Superior temporal gyrus (tissue), 1 donor: ENCODE data around the gene BMP8B.
"Not testable (repeated sequence)": the region's sequence is repeated elsewhere in the genome, so short reads cannot be mapped to it uniquely, and the experiment has no call there.

Source experiments
- DNase-seq: peaks from one replicate; pipeline ENCODE4 v3.0.0-alpha.2; 2016; ENCODE audit errors: extremely low spot score

The BMP8B gene

DNA sequence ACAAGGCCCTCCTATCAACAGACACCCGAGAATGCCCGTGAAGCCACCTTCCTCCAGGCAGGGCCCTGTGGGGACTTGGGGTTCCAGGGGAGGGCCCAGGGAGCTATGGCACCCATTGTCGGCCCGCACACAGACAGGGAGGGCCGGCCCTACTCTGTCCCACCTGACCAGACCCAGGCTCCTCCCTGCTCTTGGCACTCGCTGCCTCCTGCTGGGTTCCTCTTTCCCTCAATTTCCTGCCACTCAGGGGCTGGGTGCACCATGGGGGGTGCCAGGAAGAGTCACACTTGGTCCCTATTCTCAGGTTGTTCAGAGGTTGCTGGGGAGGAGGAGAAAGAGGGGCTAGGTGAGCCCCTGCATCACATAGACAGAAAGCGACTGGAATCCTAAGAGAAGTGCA, 9.5 kb downstream of the BMP8B start:
- DNase-seq: no peak

DNA sequence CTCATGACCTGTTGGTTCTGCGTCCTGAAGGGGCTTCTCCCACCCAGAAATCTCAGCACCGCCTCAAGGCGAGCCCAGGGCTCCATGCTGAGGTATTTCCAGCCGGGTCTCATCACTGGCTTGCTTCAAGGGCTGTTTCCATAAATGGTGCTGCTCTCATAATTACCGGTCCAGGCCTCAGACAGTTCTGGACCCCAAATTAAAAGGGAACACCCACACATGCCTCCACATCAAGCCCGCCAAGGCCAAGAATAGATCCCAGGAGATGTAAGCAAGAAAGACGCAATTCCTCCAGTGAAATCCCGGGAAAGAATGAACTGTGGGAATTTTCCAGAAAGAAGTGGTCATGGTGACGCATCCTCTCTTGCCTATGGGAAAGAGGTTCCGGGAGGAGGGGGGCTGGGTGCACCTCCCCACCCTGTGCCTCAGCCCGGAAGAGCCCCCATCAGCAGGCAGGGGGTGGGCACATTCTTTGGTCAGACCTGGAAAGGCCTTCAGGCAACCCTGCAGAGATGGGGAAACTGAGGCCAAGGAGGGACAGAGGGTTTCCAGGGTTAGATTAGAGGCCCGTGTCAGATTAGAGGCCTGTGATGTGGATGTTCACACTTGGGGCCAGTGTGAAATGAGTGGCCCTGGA, 10.1 kb downstream of the BMP8B start:
- not testable (repeated sequence) for DNase-seq

DNA sequence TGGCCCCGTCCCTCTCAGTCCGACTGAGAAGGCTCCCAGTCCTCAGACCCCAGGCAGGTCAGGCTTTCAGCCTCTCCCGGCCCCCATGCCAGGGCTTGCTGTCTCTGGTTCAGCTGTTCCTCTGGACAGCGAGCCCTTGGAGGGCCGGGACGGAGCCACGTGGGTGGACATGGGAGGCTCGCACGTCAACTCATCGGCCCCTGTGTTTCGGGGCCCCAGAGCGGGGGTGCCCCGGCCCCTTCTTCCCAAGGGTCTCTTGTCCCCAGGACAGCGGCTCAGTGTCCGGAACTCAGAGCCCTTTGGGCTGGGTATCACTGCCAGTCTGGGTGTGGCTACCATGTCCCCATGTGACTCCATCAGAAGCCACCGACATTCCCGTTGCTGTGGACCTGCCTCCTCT, 10.8 kb downstream of the BMP8B start:
- not testable (repeated sequence) for DNase-seq

DNA sequence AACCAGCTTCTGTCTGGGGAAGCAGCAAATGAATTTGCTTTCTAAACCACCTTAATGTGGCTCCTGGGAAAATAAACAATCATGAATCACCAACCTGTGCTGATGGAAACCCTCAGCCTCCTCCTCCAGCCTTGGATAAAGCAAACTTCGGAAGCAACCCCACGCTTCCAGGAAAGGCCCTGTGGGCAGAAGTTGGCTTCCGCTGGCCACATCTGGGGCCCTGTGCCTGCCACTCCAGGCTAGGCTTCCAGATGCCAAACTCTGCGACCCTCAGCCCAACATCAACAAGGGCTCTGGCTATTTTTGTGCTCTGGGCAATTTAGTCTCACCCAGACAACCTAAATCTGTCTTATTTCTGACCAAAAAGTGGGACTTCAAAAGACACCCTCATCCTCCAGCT, 11.4 kb downstream of the BMP8B start:
- DNase-seq: no peak

DNA sequence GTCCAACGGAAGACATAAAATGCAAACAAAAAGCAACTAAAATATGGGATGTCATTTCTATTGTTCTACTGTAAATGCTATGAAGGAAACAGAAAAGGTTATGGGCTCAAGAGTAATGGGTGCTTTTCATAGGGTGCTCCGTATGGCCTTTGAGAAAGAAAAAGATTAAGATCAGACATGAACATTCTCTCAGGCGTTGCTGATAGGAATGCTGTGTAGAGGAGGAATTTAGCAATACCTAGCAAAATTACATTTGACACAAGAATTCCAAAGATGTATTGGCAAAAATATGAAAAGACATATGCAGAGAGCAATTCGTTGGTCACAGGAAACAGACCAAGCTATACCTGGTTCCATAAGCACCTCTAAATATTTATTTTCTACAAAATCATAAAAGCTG, 11.8 kb downstream of the BMP8B start:
- DNase-seq: no peak

DNA sequence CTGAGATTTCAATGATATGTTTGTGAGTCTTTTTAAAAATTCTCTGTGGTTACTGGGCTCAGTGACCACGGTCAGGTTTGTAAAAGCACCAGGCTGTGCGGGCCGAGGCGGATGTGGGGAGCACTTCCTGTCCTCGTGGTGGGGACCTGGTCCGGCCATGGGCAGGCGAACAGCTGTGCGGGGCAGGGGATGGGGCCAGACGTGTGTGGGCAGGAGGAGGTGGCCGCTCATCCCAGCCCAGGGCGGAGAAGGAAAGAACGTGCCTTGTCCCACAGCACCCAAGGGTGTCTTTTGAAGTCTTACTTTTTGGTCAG, 12.3 kb downstream of the BMP8B start:
- no peak for DNase-seq

DNA sequence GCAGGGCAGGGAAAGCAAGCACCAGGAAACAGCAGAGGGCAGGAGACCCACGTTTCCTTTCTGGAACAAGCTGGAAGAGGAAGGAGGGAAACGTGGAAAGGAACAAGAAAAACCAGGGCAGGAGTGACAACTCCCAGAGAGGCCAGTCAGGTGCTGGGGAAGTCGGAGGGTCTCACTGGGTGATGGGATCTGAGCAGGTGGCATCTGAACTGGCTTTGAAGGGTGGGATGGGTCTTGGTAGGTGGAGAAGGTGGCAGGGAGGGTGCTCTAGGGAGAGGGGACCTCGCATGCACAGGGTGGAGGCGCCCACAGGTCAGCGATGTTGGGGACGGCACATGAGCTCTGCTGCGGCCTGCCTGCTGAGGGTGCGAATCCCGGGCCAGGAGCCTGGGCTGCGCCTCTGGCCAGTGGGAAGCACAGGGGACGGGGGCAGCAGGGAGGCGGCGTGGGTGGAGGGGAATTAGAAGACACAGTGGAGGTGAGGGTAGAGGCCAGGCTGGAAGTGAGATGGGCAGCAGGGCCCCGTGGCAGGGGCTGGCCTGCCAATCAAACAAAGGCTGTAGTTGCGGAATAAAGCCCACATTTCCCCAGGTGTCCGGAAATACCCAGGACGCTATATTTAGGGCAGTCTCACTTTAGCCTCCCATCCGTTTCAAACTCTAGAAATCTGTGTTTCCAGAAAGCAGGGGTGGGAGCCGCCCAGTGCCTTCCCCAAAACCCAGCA, 12.8 kb downstream of the BMP8B start:
- DNase-seq: not testable (repeated sequence)

DNA sequence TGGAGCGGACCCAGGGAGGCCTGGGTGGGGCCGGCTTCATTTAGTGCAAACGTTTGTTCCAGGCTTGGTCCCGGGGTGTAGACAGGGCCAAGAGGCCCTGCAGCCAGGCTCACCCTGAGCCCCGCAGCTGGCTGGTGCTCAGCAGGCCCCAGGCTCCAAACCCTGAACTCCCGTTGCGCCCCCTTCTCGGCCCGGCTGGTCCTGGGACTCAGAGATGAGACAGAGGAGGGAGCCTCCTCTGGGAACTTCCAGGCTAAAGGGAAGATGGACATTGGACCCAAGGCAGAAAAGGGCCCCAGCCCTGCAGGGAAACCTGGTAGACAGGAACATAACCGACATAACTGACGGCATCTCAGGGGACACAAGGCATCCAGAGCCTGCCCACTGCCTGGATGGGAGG, 13.5 kb downstream of the BMP8B start:
- not testable (repeated sequence) for DNase-seq

DNA sequence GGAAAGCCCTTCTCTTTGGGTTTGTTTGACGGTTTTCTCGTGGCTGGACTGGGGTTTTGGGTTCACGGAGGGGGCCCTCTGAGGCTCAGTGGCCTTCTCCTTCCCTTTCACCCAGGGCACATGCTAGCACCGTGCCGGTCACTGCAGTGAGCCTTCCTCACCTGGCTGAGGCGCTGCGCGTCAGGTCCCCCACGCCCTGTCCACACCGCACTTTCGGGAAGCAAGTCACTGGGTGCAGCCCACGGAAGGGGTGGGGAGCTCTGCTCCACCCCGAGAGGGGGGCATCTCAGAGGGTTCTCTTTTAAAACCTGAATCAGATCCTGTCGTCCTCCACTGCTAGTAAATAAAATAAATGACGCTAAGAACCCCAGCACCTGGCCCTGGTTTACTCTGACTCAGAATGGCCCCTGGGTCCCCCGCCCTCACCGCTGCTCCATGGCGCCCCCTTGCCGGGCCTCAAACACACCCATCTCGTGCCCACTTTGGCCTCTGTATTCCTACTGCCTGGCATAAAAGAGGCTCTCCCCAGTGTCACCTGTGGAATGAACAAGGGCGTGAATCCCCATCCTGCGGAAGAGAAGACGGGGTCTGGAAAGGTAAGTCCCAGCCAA, 15.2 kb downstream of the BMP8B start:
- not testable (repeated sequence) for DNase-seq

DNA sequence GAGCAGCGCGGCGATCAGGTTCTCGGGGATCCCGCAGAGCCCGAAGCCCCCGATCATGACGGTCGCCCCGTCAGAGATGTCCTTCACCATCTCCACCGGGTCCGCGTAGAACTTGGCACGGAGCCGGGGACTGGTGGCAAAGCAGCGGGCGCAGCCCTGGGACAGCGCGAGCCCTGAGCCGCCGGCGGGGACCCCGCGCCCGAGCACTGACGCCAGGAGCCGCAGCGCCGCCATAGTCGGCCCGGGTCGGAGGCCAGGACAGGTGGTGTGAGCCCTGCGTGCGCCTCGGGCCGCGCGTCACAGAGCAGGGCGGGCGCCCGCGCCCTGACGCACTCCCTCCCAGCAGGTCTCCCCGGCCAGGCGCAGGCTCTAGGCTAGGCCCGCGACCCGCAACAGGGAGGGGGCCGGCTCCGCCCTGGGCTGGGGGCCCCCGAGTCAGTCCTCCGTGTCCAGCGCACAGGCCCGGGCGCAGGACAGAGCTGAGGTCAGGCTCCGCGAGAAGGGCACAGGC, 17.6 kb downstream of the BMP8B start, which contains the start of gene OXCT2:
TSS of gene OXCT2 (minus strand) at position 327 of the 511 bp plus-strand sequence. CDS start at position 234, 93 bp downstream.
- not testable (repeated sequence) for DNase-seq

DNA sequence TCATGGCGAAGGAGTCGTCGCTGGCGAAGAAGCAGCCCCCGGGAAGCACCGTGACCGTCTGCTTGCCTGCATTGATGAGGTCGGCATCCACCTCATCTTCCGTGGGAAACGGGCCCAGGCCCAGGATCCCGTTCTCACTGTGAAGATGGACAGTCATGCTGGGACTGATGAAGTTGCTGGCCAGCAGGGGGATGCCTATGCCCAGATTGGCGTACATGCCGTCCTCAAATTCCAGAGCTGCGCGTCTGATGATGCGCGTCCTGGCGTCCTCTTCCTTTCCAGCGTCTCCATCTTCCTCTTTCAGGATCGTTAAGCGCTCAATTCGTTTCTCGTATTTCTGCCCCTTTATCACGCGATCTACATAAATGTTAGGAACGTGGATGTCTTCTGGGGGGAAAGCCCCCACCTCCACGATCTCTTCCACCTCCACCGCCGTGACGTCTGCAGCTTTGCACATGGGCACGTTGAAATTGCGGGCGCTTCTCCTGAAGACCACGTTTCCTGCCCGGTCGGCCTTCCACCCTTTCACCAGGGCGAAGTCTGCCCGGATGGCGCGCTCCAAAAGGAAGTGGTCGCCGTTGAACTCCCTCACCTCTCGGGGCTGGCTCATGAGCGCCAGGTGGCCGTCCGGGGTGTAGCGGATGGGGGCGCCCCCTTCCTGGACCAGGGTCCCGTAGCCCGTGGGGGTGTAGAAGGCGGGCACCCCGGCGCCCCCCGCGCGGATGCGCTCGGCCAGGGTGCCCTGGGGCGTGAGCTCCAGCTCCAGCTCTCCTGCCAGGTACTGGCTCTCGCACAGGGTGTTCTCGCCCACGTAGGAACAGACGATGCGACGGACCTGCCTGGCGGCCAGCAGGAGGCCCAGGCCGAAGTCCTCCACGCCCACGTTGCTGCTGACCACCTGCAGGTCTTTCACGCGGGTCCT, 18.3 kb downstream of the BMP8B start:
- DNase-seq: not testable (repeated sequence)

DNA sequence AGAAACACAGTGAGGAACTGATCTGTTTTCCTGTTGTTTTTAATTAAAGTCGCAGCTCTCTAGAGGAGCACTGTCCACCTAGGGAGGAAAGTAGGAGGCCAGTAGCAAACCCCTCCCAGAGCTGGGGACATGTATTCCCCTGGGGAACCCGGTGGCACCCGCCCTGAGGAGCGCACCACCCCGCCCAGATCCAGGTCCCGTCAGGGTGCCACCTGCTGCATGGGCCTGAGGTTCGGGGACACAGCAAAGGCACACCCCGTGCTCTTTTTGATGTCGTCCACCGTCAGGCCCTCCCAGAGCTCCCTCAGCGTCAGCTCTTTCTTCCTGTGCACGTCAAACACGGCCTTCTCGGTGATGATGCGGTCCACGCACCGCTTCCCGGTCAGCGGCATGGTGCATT, 19.2 kb downstream of the BMP8B start:
- DNase-seq: not testable (repeated sequence)

DNA sequence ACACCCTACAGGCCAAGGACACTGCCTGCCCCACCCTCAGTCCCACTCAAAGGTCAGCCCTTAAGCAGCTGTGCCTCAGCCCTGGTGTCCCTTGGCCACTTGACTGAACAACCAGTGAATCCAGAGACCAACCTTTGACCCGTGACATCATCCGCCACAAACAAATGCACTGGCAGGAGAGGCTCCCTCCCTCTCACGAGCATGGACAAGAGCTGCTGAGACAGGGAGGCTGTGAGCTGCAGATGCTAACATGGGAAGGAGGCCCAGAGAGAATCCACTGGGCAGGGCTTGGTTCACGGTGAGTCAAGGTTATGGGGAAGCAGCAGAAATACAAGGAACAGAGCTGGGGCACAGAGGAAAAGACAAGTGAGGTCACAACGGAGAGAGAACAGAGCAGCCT, 22.2 kb downstream of the BMP8B start:
- not testable (repeated sequence) for DNase-seq

DNA sequence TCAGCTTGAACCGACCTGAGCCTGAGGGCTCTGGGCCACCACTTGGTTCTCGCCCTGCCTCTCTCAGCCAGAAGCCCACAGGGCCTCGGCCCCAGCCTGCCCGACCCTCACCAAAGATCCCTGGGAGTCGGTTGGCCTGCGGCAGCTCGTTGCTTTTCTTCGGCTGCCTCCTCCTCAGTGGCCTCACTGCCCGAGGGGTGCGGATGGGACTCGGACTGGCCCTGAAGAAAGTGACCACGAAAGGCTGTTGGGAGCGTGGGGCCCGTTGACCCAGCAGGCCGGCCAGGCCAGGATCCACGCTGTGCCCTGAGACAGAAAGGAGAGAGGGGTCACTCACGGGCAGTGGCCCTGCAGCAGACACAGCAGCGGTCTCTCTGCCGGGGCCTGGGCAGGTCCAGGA, 24.2 kb downstream of the BMP8B start:
- not testable (repeated sequence) for DNase-seq

DNA sequence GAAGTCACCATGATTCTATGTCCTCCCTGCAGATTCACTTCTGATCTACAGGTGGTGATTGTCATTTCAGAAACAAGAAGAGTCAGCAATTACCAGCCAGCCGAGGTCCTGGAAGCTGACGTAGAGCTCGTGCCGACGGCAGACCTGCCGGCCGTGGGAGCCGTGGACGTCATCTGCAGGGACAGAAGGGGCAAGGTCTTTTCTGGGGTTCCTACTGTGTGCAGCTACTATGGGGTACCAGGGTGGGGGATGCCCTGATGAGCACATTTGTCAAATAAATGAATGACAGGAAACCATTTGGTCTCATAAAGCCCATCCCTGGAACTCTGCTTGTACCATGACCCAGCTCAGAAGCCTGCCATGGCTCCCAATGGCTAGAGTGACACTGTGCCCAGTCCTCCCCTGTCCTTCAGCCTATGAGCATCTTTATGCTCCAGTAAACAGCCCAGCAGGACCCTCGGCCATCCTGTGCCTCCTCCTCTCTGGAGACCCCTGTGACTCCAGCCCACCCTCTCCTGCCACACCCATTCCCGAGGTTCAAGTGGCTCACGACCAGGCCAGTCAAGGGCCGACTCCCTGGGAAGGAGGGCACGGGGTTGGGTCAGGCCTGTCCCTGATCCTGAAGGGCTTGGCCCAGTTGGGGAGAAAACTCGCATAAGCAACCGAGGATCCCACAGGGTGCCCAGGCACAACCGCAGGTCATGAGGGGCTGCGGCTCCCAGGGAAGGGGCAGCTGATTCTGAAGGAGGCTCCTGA, 24.9 kb downstream of the BMP8B start:
- not testable (repeated sequence) for DNase-seq

DNA sequence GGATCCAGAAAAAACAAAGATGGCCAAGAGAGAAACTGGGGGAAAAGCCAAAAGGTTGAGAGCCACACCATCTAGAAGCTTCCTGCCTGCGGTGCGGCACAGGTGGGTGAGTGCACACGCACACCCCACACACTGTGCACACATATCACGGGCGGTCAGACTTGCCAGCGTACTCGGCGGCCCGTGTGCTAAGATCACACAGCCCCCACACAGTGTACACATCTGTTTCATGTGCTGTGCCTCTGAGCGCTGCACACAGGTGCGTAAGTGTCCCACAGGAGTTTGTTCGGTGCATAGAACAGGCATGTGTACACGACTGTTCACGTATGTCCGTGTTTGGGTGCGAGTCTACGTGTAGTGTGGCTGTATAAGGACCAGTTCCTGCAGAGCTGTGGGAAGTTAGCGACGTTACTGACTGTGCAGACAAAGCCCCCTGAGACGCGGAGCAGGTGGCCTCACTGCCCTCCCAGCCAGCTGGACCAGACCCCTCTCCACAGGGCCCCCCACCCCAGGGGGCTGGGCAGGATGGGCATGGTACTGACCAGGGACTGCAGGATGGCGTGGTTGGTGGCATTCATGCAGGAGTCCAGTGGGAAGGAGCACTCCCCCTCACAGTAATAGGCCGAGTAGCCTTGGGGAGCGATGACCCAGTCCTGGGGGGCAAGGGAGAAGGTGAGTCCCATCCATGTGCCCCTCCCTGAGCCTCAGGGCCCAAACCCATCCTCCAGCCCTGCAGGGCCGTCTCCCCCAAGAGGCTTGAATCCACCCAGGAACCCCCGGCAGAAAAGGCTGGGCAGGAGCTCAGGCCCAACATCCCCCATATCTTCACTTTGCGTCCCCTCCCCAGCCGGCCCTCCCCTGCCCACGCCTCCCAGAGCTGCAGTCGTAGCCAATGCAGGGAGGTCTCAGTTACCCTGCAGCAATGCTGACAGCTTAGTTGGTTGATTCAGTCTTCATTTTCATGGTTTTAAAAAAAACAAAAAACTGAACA, 25.8 kb downstream of the BMP8B start:
- no peak for DNase-seq

DNA sequence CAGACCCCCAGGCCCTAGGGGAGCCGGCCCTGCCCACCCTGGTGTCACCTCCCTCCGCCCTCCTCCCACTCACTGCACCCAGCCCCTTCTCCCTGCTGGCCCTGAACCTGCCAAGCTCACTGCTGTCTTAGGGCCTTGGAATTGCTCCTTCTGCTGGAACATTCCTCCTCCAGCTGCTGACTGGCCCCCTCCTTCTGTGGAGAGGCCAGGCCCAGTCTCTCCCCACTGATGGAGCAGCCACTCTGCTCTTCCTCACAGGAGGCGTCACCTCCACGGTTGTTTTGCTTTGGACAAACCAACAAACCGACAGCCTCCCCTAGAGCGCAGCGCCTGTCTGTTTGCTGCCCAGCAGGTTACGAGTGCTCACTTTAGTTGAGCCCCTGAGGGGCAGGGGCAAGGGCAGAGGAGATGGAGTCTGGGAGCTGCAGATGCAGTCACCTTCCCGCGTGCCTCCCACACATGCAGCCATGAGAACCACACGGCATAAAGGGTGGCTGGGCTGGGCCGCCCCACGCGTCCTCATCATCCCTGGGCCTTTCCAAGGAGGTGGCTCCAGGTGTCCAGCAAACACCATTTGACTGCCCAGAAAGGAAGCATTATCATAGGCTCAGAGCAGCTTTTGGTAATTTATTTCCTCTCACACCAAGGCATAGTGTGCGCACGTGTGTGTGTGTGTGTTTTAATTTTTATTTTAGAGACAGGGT, 27.0 kb downstream of the BMP8B start:
- DNase-seq: no peak

DNA sequence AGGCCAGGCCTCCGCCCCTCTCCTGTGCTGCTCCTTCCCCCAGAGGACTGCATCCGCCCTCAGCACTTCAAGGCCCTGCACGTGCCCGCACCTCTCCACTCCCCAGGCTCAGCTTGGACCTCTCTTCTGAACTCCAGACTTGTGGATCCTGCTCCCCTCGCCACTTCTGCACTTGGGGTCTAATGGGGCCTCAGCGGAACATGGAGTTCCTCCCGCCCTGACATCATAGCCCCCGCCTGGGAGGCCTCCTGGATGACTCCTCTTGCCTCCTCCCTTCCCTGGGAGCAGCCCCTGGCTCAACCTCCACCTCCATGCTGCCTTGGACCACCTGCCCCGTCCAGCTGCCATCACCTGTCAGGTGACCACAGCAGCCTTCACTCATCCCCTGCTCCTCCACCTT, 27.6 kb downstream of the BMP8B start:
- no peak for DNase-seq
